GM12878 (cell line): Measurements from ENCODE around the gene MARCHF10. TPM values are rescaled to one million over a fixed set of nuclear protein-coding genes. Genes with fewer than 3 reads are reported as not detected.

ENCODE experiments used
- ATAC-seq: fragments of 200-7000 bp; cut with Tn5 transposase; 3 replicates; pipeline ENCODE4 v1.9.1; 2020; ENCODE audit warnings: mild to moderate bottlenecking, moderate library complexity
- BruUV-seq: library from RNA; stranded (reverse); fragments of 400-500 nt; replicated peaks from 2 replicates; lab custom pipeline; 2021; lab: Mats Ljungman, UMichigan
- CTCF ChIA-PET: fragments of 300-600 bp; sonication (Branson Sonifier 250); formaldehyde crosslinking; extraction: SDS; loops from one replicate; lab custom pipeline; 2021; ENCODE audit warnings: inconsistent platforms; lab: Yijun Ruan, JAX
- POLR2A ChIA-PET: fragments of 350-600 bp; formaldehyde crosslinking; extraction: SDS; loops from one replicate; lab custom pipeline; 2021; ENCODE audit warnings: inconsistent platforms; lab: Charles Lee
- RAD21 ChIA-PET: fragments of 300-600 bp; sonication (Branson Sonifier 250); formaldehyde crosslinking; loops from one replicate; lab custom pipeline; 2023; ENCODE audit warnings: antibody characterized with exemption; ENCODE audit not compliant: unreplicated experiment; lab: Charles Lee
- SMC1A ChIA-PET: fragments of 300-600 bp; sonication (Branson Sonifier 250); formaldehyde crosslinking; loops from one replicate; lab custom pipeline; 2023; ENCODE audit not compliant: unreplicated experiment, uncharacterized antibody; lab: Charles Lee
- DNase-seq: peaks from one replicate; pipeline ENCODE4 v3.0.0-alpha.2; 2011; ENCODE audit warnings: low read depth, low spot score
- FAIRE-seq: peaks from 3 replicates; lab custom pipeline; 2011; peaks lifted over from hg19 to GRCh38; lab: Jason Lieb, UNC
- H2AFZ ChIP-seq: 2 replicates; pipeline ENCODE4 v1.6.0; 2011; ENCODE audit warnings: low read depth, low read length, control low read depth; ENCODE audit not compliant: control insufficient read depth
- H3K27ac ChIP-seq: 2 replicates; pipeline ENCODE4 v1.5.1; 2011; ENCODE audit warnings: control low read depth; ENCODE audit not compliant: control insufficient read depth, insufficient read depth
- H3K27me3 ChIP-seq, 2 experiments: replicated peaks in 1 of 2; 2 replicates each; pipeline versions ENCODE4 v1.6.0 to v1.6.1; 2011; ENCODE audit warnings: low read length in 1 of 2; ENCODE audit not compliant: control insufficient read depth in 2 of 2, insufficient read depth in 2 of 2
- H3K36me3 ChIP-seq, 2 experiments: 2 replicates each; pipeline ENCODE4 v1.5.1; 2011; ENCODE audit warnings: low read length in 1 of 2; ENCODE audit not compliant: control insufficient read depth in 2 of 2, insufficient read depth in 2 of 2
- H3K4me1 ChIP-seq: 2 replicates; pipeline ENCODE4 v1.6.1; 2011; ENCODE audit warnings: mild to moderate bottlenecking, low read length, moderate library complexity, mixed read lengths; ENCODE audit not compliant: control insufficient read depth, insufficient read depth
- H3K4me2 ChIP-seq: 2 replicates; pipeline ENCODE4 v1.6.0; 2011; ENCODE audit warnings: control low read depth; ENCODE audit not compliant: control insufficient read depth, insufficient read depth
- H3K4me3 ChIP-seq: fragments of 200-600 bp; sonication (generic); 2 replicates; pipeline ENCODE4 v1.5.1; 2016
- H3K79me2 ChIP-seq: 2 replicates; pipeline ENCODE4 v1.6.0; 2011; ENCODE audit warnings: low read length; ENCODE audit not compliant: control insufficient read depth, insufficient read depth
- H3K9ac ChIP-seq: 2 replicates; pipeline ENCODE4 v1.8.0; 2011; ENCODE audit warnings: low read length, control low read depth, mixed read lengths; ENCODE audit not compliant: control insufficient read depth, insufficient read depth
- H3K9me3 ChIP-seq: replicated peaks from 3 replicates; pipeline ENCODE4 v1.5.1; 2011; ENCODE audit warnings: mild to moderate bottlenecking, low read length; ENCODE audit not compliant: control insufficient read depth, insufficient read depth
- H4K20me1 ChIP-seq: 2 replicates; pipeline ENCODE4 v1.6.0; 2011; ENCODE audit not compliant: control insufficient read depth, insufficient read depth
- ASH2L ChIP-seq: fragments of 300-600, 200-600 bp; sonication (generic); IDR thresholded peaks from 2 replicates; pipeline ENCODE4 v1.6.1; 2017; ENCODE audit warnings: low read depth, mild to moderate bottlenecking, borderline replicate concordance
- ATF2 ChIP-seq: IDR thresholded peaks from 2 replicates; pipeline ENCODE4 v1.6.1; 2012; ENCODE audit warnings: low read length, inconsistent platforms
- JUND ChIP-seq: IDR thresholded peaks from 2 replicates; pipeline ENCODE4 v1.6.1; 2012; ENCODE audit warnings: low read depth, mild to moderate bottlenecking, low read length, improper control_type of control experiment, moderate library complexity
- SIN3A ChIP-seq: IDR thresholded peaks from 2 replicates; pipeline ENCODE4 v1.6.1; 2012; ENCODE audit warnings: low read depth, low read length, improper control_type of control experiment
- SMAD1 ChIP-seq: fragments of 450-650 bp; IDR thresholded peaks from 2 replicates; pipeline ENCODE4 v1.6.1; 2018; ENCODE audit warnings: mild to moderate bottlenecking, low read depth; ENCODE audit not compliant: partially characterized antibody
- SMARCA5 ChIP-seq: fragments of 450-650 bp; IDR thresholded peaks from 2 replicates; pipeline ENCODE4 v1.6.1; 2017; ENCODE audit warnings: mild to moderate bottlenecking
- STAT3 ChIP-seq: IDR thresholded peaks from 2 replicates; pipeline ENCODE4 v1.6.1; 2011; ENCODE audit warnings: low read depth, low read length, improper control_type of control experiment
- ZBTB33 ChIP-seq: fragments of 450-650 bp; IDR thresholded peaks from 2 replicates; pipeline ENCODE4 v1.6.1; 2017; ENCODE audit warnings: mild to moderate bottlenecking
- ZBTB4 ChIP-seq: fragments of 450-650 bp; formaldehyde crosslinking; IDR thresholded peaks from 2 replicates; pipeline ENCODE4 v1.4.0; 2022; ENCODE audit warnings: mild to moderate bottlenecking, moderate library complexity
- WGBS: methylation state at CpG from one replicate; pipeline ENCODE4 v1.1.6; 2016; ENCODE audit warnings: low lambda C conversion rate; ENCODE audit not compliant: insufficient replicate concordance, insufficient coverage; ENCODE audit errors: missing lambda C conversion rate; 5-methylcytosine and 5-hydroxymethylcytosine counted together
- in situ Hi-C: fragments of 300-500 bp; cut with MboI; formaldehyde crosslinking; loops from 9 replicates; pipeline ENCODE4 v1.14.3; 2018; ENCODE audit warnings: mixed read lengths
- intact Hi-C: fragments of 100-400 bp; cut with micrococcal nuclease; formaldehyde crosslinking; loops from one replicate; pipeline ENCODE4 v1.14.2; 2022; ENCODE audit not compliant: unreplicated experiment
- polyA plus RNA-seq, 11 experiments: library from polyadenylated mRNA; depleted of rRNA in 4 of 11; unstranded in 6 of 11; stranded (reverse) in 5 of 11; fragments of >200 nt; fragmentation: Nextera tagmentation in 4 of 11; fragmentation: Illumina TruSeq in 1 of 11; extraction: Ambion mirVana in 4 of 11; extraction: Trizol in 1 of 11; gene quantifications; 1 replicate in 1 of 11; 2 replicates in 10 of 11; pipeline versions ENCODE4 v1.2.1 to v1.2.3, GENCODE V29; 2011 to 2016; ENCODE audit warnings: inconsistent platforms in 2 of 11, missing spikeins in 2 of 11, low read depth in 1 of 11
- total RNA-seq, 4 experiments: library from RNA; depleted of rRNA in 3 of 4; stranded (reverse); fragments of >200 nt in 3 of 4; fragmentation: Illumina TruSeq in 1 of 4; extraction: Trizol in 1 of 4; gene quantifications; 2 replicates each; pipeline versions ENCODE4 v1.2.1 to v1.2.3, GENCODE V29; 2013 to 2021
- TF ChIP-seq, protein P1 (sequence below): IDR thresholded peaks from 2 replicates; pipeline ENCODE4 v1.6.1; 2011; ENCODE audit warnings: mild to moderate bottlenecking, low read depth, low read length, moderate library complexity; ENCODE audit not compliant: insufficient replicate concordance
- TF ChIP-seq, protein P2 (sequence below): IDR thresholded peaks from 2 replicates; pipeline ENCODE4 v1.6.1; 2012; ENCODE audit warnings: low read depth, low read length, improper control_type of control experiment

The MARCHF10 gene
- total and polyA plus RNA-seq, 10 of the 15 experiments (the other 5 are each of a cell fraction or from before 2014, with no cell fraction given) = 0.11 to 0.24 TPM; not detected in 8

- no peak overlapping the region for H2AFZ ChIP-seq
- H3K4me2 ChIP-seq = no peak overlapping the region
- RAD21 ChIA-PET = no interaction called here
- TF ChIP-seq SMAD1 (no peak), ZBTB33 (no peak), JUND (no peak), STAT3 (no peak), SMARCA5 (no peak), ASH2L (no peak), ATF2 (no peak), SIN3A (no peak), ZBTB4 (CRISPR knock-in tag) (no peak)
- TF ChIP-seq, protein P1, sequence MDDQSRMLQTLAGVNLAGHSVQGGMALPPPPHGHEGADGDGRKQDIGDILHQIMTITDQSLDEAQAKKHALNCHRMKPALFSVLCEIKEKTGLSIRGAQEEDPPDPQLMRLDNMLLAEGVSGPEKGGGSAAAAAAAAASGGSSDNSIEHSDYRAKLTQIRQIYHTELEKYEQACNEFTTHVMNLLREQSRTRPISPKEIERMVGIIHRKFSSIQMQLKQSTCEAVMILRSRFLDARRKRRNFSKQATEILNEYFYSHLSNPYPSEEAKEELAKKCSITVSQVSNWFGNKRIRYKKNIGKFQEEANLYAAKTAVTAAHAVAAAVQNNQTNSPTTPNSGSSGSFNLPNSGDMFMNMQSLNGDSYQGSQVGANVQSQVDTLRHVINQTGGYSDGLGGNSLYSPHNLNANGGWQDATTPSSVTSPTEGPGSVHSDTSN = no peak
- TF ChIP-seq, protein P2, sequence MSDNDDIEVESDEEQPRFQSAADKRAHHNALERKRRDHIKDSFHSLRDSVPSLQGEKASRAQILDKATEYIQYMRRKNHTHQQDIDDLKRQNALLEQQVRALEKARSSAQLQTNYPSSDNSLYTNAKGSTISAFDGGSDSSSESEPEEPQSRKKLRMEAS = no peak
Measured at GRCh38 chr17:62821189-62822079, 13.3 kb upstream of the MARCHF10 start.

More at GRCh38 chr17:62821189-62822079, 13.3 kb upstream of the MARCHF10 start:
- no peak overlapping the region for H3K27ac ChIP-seq
- ChIA-PET CTCF (no interaction called here), SMC1A (no interaction called here), POLR2A (no interaction called here)
- no TSS peak for BruUV-seq
- ATAC-seq (no peak), DNase-seq (no peak), FAIRE-seq (no peak)
- in situ Hi-C loops = no loop called here
- 49% methylated on average over 15 of the region's 15 CpGs for WGBS
- no peaks in the 10 kb centered on the region for H3K4me1 ChIP-seq
- no peaks in the 10 kb centered on the region for H3K27me3 ChIP-seq
- no peaks in the 10 kb centered on the region for H3K79me2 ChIP-seq
- H4K20me1 ChIP-seq = no peaks in the 10 kb centered on the region
- H3K9ac ChIP-seq = no peak overlapping the region
- no peaks in the 10 kb centered on the region; the same call in 2 of the 3 replicates for H3K9me3 ChIP-seq
- no peaks in the 10 kb centered on the region for H3K36me3 ChIP-seq
- intact Hi-C loops = no loop called here
- no peak overlapping the region for H3K4me3 ChIP-seq
